LoVo (cell line): ENCODE measurements around the gene UAP1L1.
A peak's percentile ranks its signal among the peaks of the same experiment; 100 is the strongest.

Experiments used
- DNase-seq: peaks from one replicate; pipeline ENCODE4 v3.0.0-alpha.2; 2016; ENCODE audit warnings: low spot score

The UAP1L1 gene

GRCh38 chr9:137042751-137043727 lies 34.3 kb upstream of the UAP1L1 start:
- DNase-seq, result no peak

- no peak for DNase-seq
Measured at GRCh38 chr9:137044037-137044436, 33.3 kb upstream of the UAP1L1 start.

GRCh38 chr9:137044502-137045177 lies 32.7 kb upstream of the UAP1L1 start:
- no peak for DNase-seq

GRCh38 chr9:137045294-137046087 lies 31.8 kb upstream of the UAP1L1 start:
- DNase-seq, result peak; percentile 14

GRCh38 chr9:137046088-137046787 lies 31.1 kb upstream of the UAP1L1 start, which contains the start of gene NPDC1:
TSS of gene NPDC1 (minus strand) at chr9:137046177. CDS start at chr9:137045989, 188 bp downstream.
- peak; percentile 88 for DNase-seq

GRCh38 chr9:137048655-137049543 lies 28.4 kb upstream of the UAP1L1 start:
- DNase-seq, result no peak

GRCh38 chr9:137049544-137050449 lies 27.5 kb upstream of the UAP1L1 start:
- peak; percentile 30 for DNase-seq

GRCh38 chr9:137050570-137050969 lies 26.7 kb upstream of the UAP1L1 start:
- no peak for DNase-seq

GRCh38 chr9:137051145-137051724 lies 26.1 kb upstream of the UAP1L1 start:
- DNase-seq, result no peak

GRCh38 chr9:137052293-137052692 lies 25.0 kb upstream of the UAP1L1 start:
- no peak for DNase-seq

GRCh38 chr9:137052998-137053943 lies 24.0 kb upstream of the UAP1L1 start:
- DNase-seq, result no peak

GRCh38 chr9:137053944-137054931 lies 23.1 kb upstream of the UAP1L1 start, which contains the start of gene ENTPD2:
TSS of gene ENTPD2 (minus strand) at chr9:137054061. CDS start at chr9:137053997, 64 bp downstream.
- peak; percentile 82 for DNase-seq

- no peak for DNase-seq
Measured at GRCh38 chr9:137054932-137055384, 22.4 kb upstream of the UAP1L1 start.

- peak; percentile 49 for DNase-seq
Measured at GRCh38 chr9:137055385-137056364, 21.6 kb upstream of the UAP1L1 start.
